T-helper 1 cell treated with Interleukin-12 subunit alpha and Interleukin-12 subunit beta and Interleukin-4 antibody, amounts not matched to agents 30 μg/mL and 1 μg/mL, for 36 hours (primary cell): Measurements from ENCODE around the gene ITPK1.
"Not testable (repeated sequence)": the region's sequence is repeated elsewhere in the genome, so short reads cannot be mapped to it uniquely, and the experiment has no call there.

Source experiments
- H3K27ac Mint-ChIP-seq: one replicate; pipeline ENCODE4 v1.8.0; 2021; ENCODE audit warnings: mild to moderate bottlenecking, mixed read lengths
- H3K27me3 Mint-ChIP-seq: one replicate; pipeline ENCODE4 v1.8.0; 2021; ENCODE audit warnings: low read depth, mixed read lengths
- H3K36me3 Mint-ChIP-seq: one replicate; pipeline ENCODE4 v1.8.0; 2021; ENCODE audit warnings: low read depth, mixed read lengths
- H3K4me1 Mint-ChIP-seq: one replicate; pipeline ENCODE4 v1.8.0; 2021; ENCODE audit warnings: low read depth, mixed read lengths
- H3K4me3 Mint-ChIP-seq: one replicate; pipeline ENCODE4 v1.8.0; 2021; ENCODE audit warnings: mild to moderate bottlenecking, moderate library complexity, mixed read lengths
- H3K9me3 Mint-ChIP-seq: one replicate; pipeline ENCODE4 v1.8.0; 2021; ENCODE audit warnings: mixed read lengths

ITPK1 gene

GRCh38 chr14:93114713-93115068, 1.0 kb downstream of the ITPK1 start:
- H3K4me1 Mint-ChIP-seq = peaks cover 26% of the 10 kb centered on the region
- peak overlapping the region; percentile 83 for H3K4me3 Mint-ChIP-seq
- no peaks in the 10 kb centered on the region for H3K9me3 Mint-ChIP-seq
- no peak overlapping the region for H3K27ac Mint-ChIP-seq
- H3K27me3 Mint-ChIP-seq = no peaks in the 10 kb centered on the region
- H3K36me3 Mint-ChIP-seq = no peaks in the 10 kb centered on the region

- H3K4me1 Mint-ChIP-seq = peaks cover 30% of the 10 kb centered on the region
- H3K27me3 Mint-ChIP-seq = no peaks in the 10 kb centered on the region
- no peaks in the 10 kb centered on the region for H3K9me3 Mint-ChIP-seq
- H3K27ac Mint-ChIP-seq = peak overlapping the region; percentile 67
- H3K4me3 Mint-ChIP-seq = peak overlapping the region; percentile 83
- no peaks in the 10 kb centered on the region for H3K36me3 Mint-ChIP-seq
These were observed 1.5 kb downstream of the ITPK1 start for GRCh38 chr14:93114068-93114710.

GRCh38 chr14:93113678-93114067, 2.1 kb downstream of the ITPK1 start:
- peaks cover 31% of the 10 kb centered on the region for H3K4me1 Mint-ChIP-seq
- H3K27me3 Mint-ChIP-seq = no peaks in the 10 kb centered on the region
- no peaks in the 10 kb centered on the region for H3K36me3 Mint-ChIP-seq
- peak overlapping the region; percentile 83 for H3K4me3 Mint-ChIP-seq
- H3K9me3 Mint-ChIP-seq = no peaks in the 10 kb centered on the region
- H3K27ac Mint-ChIP-seq = peak overlapping the region; percentile 95

GRCh38 chr14:93112891-93113677, 2.6 kb downstream of the ITPK1 start:
- H3K4me3 Mint-ChIP-seq = peak overlapping the region; percentile 83
- H3K36me3 Mint-ChIP-seq = no peaks in the 10 kb centered on the region
- H3K9me3 Mint-ChIP-seq = no peaks in the 10 kb centered on the region
- no peaks in the 10 kb centered on the region for H3K27me3 Mint-ChIP-seq
- H3K27ac Mint-ChIP-seq = peak overlapping the region; percentile 95
- peaks cover 31% of the 10 kb centered on the region for H3K4me1 Mint-ChIP-seq

GRCh38 chr14:93111541-93111940, 4.2 kb downstream of the ITPK1 start:
- peaks cover 33% of the 10 kb centered on the region for H3K4me1 Mint-ChIP-seq
- not testable (repeated sequence) for H3K9me3 Mint-ChIP-seq, H3K27me3 Mint-ChIP-seq, H3K4me3 Mint-ChIP-seq, H3K27ac Mint-ChIP-seq, H3K36me3 Mint-ChIP-seq

GRCh38 chr14:93110856-93111419, 4.8 kb downstream of the ITPK1 start:
- no peak overlapping the region for H3K4me3 Mint-ChIP-seq
- H3K27me3 Mint-ChIP-seq = no peaks in the 10 kb centered on the region
- no peak overlapping the region for H3K27ac Mint-ChIP-seq
- no peaks in the 10 kb centered on the region for H3K36me3 Mint-ChIP-seq
- H3K9me3 Mint-ChIP-seq = no peaks in the 10 kb centered on the region
- H3K4me1 Mint-ChIP-seq = peaks cover 33% of the 10 kb centered on the region

GRCh38 chr14:93109572-93110481, 5.9 kb downstream of the ITPK1 start:
- Mint-ChIP-seq H3K36me3 (no peaks in the 10 kb centered on the region), H3K27me3 (no peaks in the 10 kb centered on the region), H3K9me3 (no peaks in the 10 kb centered on the region), H3K27ac (no peak overlapping the region), H3K4me3 (no peak overlapping the region), H3K4me1 (peaks cover 42% of the 10 kb centered on the region)

- Mint-ChIP-seq H3K36me3 (no peaks in the 10 kb centered on the region), H3K4me1 (peaks cover 43% of the 10 kb centered on the region), H3K27me3 (no peaks in the 10 kb centered on the region), H3K4me3 (no peak overlapping the region), H3K27ac (no peak overlapping the region), H3K9me3 (no peaks in the 10 kb centered on the region)
These were observed 7.6 kb downstream of the ITPK1 start for GRCh38 chr14:93108105-93108504.

GRCh38 chr14:93107453-93107852, 8.3 kb downstream of the ITPK1 start:
- Mint-ChIP-seq H3K36me3 (no peaks in the 10 kb centered on the region), H3K9me3 (no peaks in the 10 kb centered on the region), H3K4me3 (no peak overlapping the region), H3K27ac (no peak overlapping the region), H3K4me1 (peaks cover 39% of the 10 kb centered on the region), H3K27me3 (no peaks in the 10 kb centered on the region)

- H3K9me3 Mint-ChIP-seq = no peaks in the 10 kb centered on the region
- H3K27me3 Mint-ChIP-seq = no peaks in the 10 kb centered on the region
- H3K36me3 Mint-ChIP-seq = no peaks in the 10 kb centered on the region
- no peak overlapping the region for H3K4me3 Mint-ChIP-seq
- peak overlapping the region; percentile 63 for H3K27ac Mint-ChIP-seq
- H3K4me1 Mint-ChIP-seq = peaks cover 41% of the 10 kb centered on the region
These were observed 9.1 kb downstream of the ITPK1 start for GRCh38 chr14:93106541-93107156.

- H3K27me3 Mint-ChIP-seq, H3K9me3 Mint-ChIP-seq, H3K4me3 Mint-ChIP-seq, H3K36me3 Mint-ChIP-seq, H3K27ac Mint-ChIP-seq: not testable (repeated sequence)
- peaks cover 43% of the 10 kb centered on the region for H3K4me1 Mint-ChIP-seq
These were observed 9.9 kb downstream of the ITPK1 start for GRCh38 chr14:93105856-93106255.

GRCh38 chr14:93105362-93105761, 10.4 kb downstream of the ITPK1 start:
- H3K4me1 Mint-ChIP-seq = peaks cover 48% of the 10 kb centered on the region
- no peak overlapping the region for H3K4me3 Mint-ChIP-seq
- peak overlapping the region; percentile 52 for H3K27ac Mint-ChIP-seq
- no peaks in the 10 kb centered on the region for H3K36me3 Mint-ChIP-seq
- no peaks in the 10 kb centered on the region for H3K9me3 Mint-ChIP-seq
- no peaks in the 10 kb centered on the region for H3K27me3 Mint-ChIP-seq

- no peaks in the 10 kb centered on the region for H3K9me3 Mint-ChIP-seq
- peak overlapping the region; percentile 98 for H3K27ac Mint-ChIP-seq
- H3K4me1 Mint-ChIP-seq = peaks cover 49% of the 10 kb centered on the region
- no peaks in the 10 kb centered on the region for H3K36me3 Mint-ChIP-seq
- no peak overlapping the region for H3K4me3 Mint-ChIP-seq
- no peaks in the 10 kb centered on the region for H3K27me3 Mint-ChIP-seq
These were observed 10.8 kb downstream of the ITPK1 start for GRCh38 chr14:93104961-93105360.
